Activated CD4-positive, alpha-beta T cell treated with anti-CD3 and anti-CD28 coated beads for 1 hour (primary cell): Measurements from ENCODE around the gene FAM240A.
A peak's percentile ranks its signal among the peaks of the same experiment; 100 is the strongest.
"Not testable (repeated sequence)": the region's sequence is repeated elsewhere in the genome, so short reads cannot be mapped to it uniquely, and the experiment has no call there.

Experiments used
- DNase-seq: peaks from one replicate; pipeline ENCODE4 v3.0.0-alpha.2; 2020

The FAM240A gene

GRCh38 chr3:46612324-46612723 lies at the start of gene FAM240A:
Gene FAM240A (plus strand): TSS chr3:46612525. CDS start chr3:46612684, 159 bp downstream.
- no peak for DNase-seq

GRCh38 chr3:46564190-46565021 lies 47.9 kb upstream of the FAM240A start:
- no peak for DNase-seq

GRCh38 chr3:46565077-46565476 lies 47.2 kb upstream of the FAM240A start:
- DNase-seq = no peak

- DNase-seq = no peak
Measured at GRCh38 chr3:46565607-46566039, 46.7 kb upstream of the FAM240A start.

GRCh38 chr3:46566040-46566641 lies 46.2 kb upstream of the FAM240A start, which contains the start of gene LRRC2:
Gene LRRC2 (minus strand): TSS chr3:46566302. CDS start chr3:46551591, 14,711 bp downstream.
- DNase-seq = peak; percentile 18

- DNase-seq = no peak
Measured at GRCh38 chr3:46571684-46572083, 40.6 kb upstream of the FAM240A start.

GRCh38 chr3:46573701-46574100 lies 38.6 kb upstream of the FAM240A start:
- DNase-seq = no peak

GRCh38 chr3:46574243-46574646 lies 38.1 kb upstream of the FAM240A start:
- DNase-seq = no peak

GRCh38 chr3:46574881-46575576 lies 37.3 kb upstream of the FAM240A start:
- no peak for DNase-seq

- no peak for DNase-seq
Measured at GRCh38 chr3:46575577-46576222, 36.6 kb upstream of the FAM240A start.

- no peak for DNase-seq
Measured at GRCh38 chr3:46576386-46576785, 35.9 kb upstream of the FAM240A start.

- no peak for DNase-seq
Measured at GRCh38 chr3:46576879-46577278, 35.4 kb upstream of the FAM240A start.

GRCh38 chr3:46577580-46578249 lies 34.6 kb upstream of the FAM240A start:
- not testable (repeated sequence) for DNase-seq

GRCh38 chr3:46578973-46579755 lies 33.2 kb upstream of the FAM240A start:
- DNase-seq = no peak

GRCh38 chr3:46579756-46580286 lies 32.5 kb upstream of the FAM240A start:
- no peak for DNase-seq

- no peak for DNase-seq
Measured at GRCh38 chr3:46580675-46581074, 31.6 kb upstream of the FAM240A start.

GRCh38 chr3:46584598-46585467 lies 27.5 kb upstream of the FAM240A start:
- DNase-seq = no peak

GRCh38 chr3:46585799-46586693 lies 26.3 kb upstream of the FAM240A start:
- DNase-seq = no peak

GRCh38 chr3:46586738-46587246 lies 25.5 kb upstream of the FAM240A start:
- DNase-seq = no peak
